Superior temporal gyrus (tissue), 1 donor: Measurements from ENCODE around the gene SGK1.

Experiments used
- DNase-seq: peaks from one replicate; pipeline ENCODE4 v3.0.0-alpha.2; 2016; ENCODE audit errors: extremely low spot score

SGK1 gene

DNA sequence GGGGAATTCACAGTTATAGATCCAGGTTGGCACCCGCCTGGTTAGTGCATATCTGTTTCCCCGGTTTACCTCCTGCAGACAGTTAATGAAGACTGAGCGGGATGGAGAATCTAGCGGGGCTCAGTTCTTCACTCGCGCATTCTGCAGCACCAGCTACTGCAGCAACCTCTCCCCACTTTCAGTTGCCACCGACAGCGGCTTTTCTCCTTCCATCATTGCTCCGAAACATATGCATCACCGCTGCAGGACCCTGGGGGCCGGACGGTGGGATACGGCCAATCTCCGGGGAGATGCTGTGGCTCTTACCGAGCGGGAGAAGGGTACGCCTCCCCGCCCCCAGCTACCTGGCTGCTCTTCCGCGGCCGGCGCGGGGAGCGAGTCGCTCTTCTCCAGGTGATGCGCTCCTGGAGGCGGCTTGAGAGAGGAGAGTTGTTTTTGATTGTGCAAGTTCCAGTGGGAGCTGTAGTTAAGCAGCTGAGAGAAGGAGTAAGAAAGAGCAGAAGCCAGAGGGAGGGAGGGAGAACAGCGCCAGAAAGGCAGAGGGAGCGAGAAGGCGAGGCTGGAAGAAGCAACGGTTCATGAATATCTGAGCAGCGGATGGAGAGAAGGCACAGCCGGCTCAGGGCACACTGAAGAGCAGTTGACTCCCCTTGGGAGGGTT lies at the start of gene SGK1:
SGK1 (minus strand) TSS at position 642 of the 661 bp plus-strand sequence. CDS start 652 bp downstream, outside the sequence.
- DNase-seq = peak; percentile 84

GRCh38 chr6:134363323-134364039 lies 45.6 kb upstream of the SGK1 start:
- no peak for DNase-seq

GRCh38 chr6:134361011-134361410 lies 43.1 kb upstream of the SGK1 start:
- DNase-seq = no peak

- DNase-seq = no peak
Observed at GRCh38 chr6:134359302-134359701, 41.4 kb upstream of the SGK1 start.

DNA sequence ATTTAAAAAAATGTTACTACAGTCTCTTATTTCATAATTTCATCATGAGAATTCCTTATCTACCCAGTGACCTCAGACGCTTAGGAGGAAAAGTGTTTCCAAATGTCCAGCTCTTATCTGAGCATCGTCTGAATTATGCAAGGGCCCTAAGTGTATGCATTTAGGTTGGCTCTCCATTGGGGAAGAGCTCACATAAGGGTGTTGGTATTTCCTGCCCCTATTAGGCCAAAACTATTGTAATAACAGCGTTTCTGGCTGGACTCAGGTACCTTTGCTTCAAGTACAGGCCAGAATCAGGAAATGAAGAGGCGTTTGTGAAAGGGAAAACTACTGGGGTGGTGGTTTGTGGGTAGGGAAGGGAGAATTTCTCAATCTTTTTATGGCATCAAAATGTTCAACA lies 40.4 kb upstream of the SGK1 start:
- DNase-seq = no peak

DNA sequence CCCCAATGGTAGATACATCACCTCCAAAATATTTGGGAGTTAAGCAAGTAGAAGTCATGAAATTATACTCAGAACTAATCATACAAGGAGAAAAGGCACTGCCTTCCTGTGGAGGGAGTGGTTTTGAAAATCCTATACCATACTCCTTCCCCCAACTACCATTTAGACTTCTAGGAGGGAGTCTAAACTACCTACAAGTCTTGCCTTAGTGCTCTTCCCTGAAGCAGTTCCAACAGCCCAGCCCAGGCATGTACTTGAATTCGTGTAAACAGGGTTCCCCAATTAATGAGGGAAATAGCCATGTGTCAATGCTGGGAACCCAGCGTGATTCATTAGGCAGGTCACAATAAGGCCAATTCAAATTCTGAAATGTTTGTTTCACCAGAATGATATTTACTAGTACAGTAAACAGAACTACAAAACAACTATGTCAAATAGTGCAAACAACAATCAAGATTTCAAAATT lies 39.1 kb upstream of the SGK1 start:
- no peak for DNase-seq

- DNase-seq = no peak
Observed at GRCh38 chr6:134356405-134356804, 38.5 kb upstream of the SGK1 start.

GRCh38 chr6:134352786-134353480 lies 35.0 kb upstream of the SGK1 start:
- DNase-seq = no peak

GRCh38 chr6:134351615-134352474 lies 33.9 kb upstream of the SGK1 start:
- DNase-seq = no peak

DNA sequence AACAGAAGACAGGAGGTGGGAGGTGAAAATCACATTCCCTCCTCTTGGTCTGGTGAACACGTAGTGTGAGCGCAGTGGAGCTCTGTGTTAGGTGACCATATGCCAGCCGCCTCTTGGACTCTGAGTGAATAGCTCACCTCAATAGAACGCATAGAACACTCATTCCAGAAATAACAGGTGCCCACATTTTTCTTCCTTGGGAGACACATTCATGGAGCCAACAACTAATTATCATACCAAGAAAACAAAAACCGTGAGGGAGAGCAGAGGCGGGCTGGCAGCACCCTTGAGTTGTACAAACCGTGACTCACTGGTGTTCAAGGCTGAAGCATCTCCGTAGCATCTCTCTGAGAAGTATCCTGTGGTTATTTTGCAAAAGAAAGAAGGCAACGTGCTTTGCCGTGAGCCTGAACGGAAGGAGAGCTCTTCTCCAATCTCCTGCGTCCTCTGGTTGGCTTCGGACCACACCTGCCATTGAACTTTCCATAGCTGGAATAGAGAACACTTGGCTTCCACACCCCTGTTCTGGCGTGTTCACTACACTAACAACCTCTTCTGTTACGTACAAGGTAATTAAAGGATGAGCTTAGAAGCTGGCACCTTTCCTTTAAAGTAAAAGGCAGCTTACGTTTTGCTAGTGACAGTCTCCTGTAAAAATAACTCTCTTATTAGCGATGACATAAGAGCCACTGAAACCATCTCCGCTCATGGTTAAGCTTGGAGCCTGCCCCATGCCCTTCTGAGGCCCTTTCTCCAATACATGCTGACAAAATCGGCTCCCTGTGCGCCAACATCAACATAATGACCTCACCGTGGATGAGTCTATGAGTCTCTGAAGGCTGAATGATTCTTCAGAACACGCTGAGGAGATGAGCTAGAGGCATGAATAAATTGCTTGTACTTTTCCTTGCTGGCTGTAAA lies 30.2 kb upstream of the SGK1 start:
- DNase-seq = peak; percentile 80

DNA sequence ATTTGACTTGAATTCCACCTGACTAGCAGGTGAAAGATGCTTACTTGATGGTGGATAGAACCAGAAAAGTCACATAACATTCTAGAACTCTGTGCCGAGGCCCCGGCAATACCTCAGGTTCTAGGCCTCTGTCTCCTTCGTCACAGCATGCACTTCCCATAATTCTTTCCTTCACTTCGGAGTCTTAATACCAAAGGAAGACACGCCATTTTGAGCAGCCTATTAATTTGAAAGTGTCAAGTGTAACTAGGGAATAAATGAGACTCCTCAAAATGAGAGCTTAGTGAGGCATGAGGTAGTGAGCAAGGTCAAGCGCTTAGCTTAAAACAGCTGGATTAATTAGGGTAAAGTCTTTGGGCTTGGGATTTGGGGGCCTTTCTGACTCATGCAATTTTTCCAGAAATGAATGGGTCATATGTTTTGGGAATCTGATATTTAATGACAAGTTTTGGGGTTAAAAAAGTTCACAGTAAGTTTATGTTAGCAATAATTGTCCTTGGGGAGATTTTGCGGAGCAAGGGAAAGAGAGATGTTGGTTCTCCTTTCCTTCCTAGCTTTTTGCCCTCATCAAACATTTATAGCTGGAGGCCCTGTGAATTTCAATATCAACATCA lies 29.1 kb upstream of the SGK1 start:
- DNase-seq = no peak

DNA sequence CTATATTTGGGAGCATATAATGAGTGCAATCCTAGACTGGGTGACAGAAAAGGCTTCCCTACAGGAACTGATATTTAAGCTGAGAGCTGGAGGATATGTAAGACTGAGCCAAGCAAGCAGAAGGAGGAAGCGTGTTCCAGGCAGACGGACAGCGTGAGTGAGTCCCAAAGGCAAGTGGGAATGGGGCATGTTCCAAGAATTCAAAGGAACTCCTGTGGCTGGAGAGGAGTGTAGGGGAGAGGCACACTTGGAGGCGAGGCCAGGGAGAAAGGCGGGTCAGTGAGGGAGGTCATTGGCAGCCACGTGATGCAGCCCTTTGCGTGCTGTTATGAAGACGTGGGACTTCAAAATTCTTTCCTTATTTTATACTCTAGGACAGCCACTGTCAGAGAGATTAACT lies 27.9 kb upstream of the SGK1 start:
- DNase-seq = no peak

- no peak for DNase-seq
Observed at GRCh38 chr6:134343066-134343465, 25.2 kb upstream of the SGK1 start.

GRCh38 chr6:134341999-134342567 lies 24.2 kb upstream of the SGK1 start:
- no peak for DNase-seq

- DNase-seq = no peak
Observed at GRCh38 chr6:134340179-134340975, 22.5 kb upstream of the SGK1 start.

- DNase-seq = no peak
Observed at GRCh38 chr6:134339216-134339615, 21.3 kb upstream of the SGK1 start.

- DNase-seq = peak; percentile 11
Observed at GRCh38 chr6:134331256-134331655, 13.3 kb upstream of the SGK1 start.

DNA sequence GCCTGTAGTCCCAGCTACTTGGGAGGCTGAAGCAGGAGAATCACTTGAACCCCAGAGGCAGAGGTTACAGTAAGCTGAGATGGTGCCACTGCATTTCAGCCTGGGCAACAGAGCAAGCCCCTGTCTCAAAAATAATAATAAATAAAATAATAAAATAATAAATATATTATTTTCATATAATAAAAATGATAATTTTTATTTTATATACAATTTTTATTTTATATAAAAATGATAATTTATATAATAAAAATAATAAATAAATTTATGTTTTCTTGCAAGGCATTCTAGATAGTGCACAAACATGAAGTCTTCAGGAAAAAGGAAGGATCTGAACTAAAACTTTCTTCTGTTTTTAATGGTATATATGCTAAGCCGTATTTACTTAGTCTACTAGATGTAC lies 12.6 kb upstream of the SGK1 start:
- DNase-seq = no peak

- DNase-seq = no peak
Observed at GRCh38 chr6:134328792-134329191, 10.9 kb upstream of the SGK1 start.
